GM12878 (cell line): ENCODE data around the gene SMIM13. TPM values are rescaled to one million over a fixed set of nuclear protein-coding genes. Genes with fewer than 3 reads are reported as not detected.
A peak's percentile ranks its signal among the peaks of the same experiment; 100 is the strongest.

ENCODE experiments used
- ATAC-seq: fragments of 200-7000 bp; cut with Tn5 transposase; 3 replicates; pipeline ENCODE4 v1.9.1; 2020; ENCODE audit warnings: mild to moderate bottlenecking, moderate library complexity
- BruUV-seq: library from RNA; stranded (reverse); fragments of 400-500 nt; replicated peaks from 2 replicates; lab custom pipeline; 2021; lab: Mats Ljungman, UMichigan
- CTCF ChIA-PET: fragments of 300-600 bp; sonication (Branson Sonifier 250); formaldehyde crosslinking; extraction: SDS; loops from one replicate; lab custom pipeline; 2021; ENCODE audit warnings: inconsistent platforms; lab: Yijun Ruan, JAX
- POLR2A ChIA-PET: fragments of 350-600 bp; formaldehyde crosslinking; extraction: SDS; loops from one replicate; lab custom pipeline; 2021; ENCODE audit warnings: inconsistent platforms; lab: Charles Lee
- RAD21 ChIA-PET: fragments of 300-600 bp; sonication (Branson Sonifier 250); formaldehyde crosslinking; loops from one replicate; lab custom pipeline; 2023; ENCODE audit warnings: antibody characterized with exemption; ENCODE audit not compliant: unreplicated experiment; lab: Charles Lee
- SMC1A ChIA-PET: fragments of 300-600 bp; sonication (Branson Sonifier 250); formaldehyde crosslinking; loops from one replicate; lab custom pipeline; 2023; ENCODE audit not compliant: unreplicated experiment, uncharacterized antibody; lab: Charles Lee
- DNase-seq: peaks from one replicate; pipeline ENCODE4 v3.0.0-alpha.2; 2011; ENCODE audit warnings: low read depth, low spot score
- FAIRE-seq: peaks from 3 replicates; lab custom pipeline; 2011; peaks lifted over from hg19 to GRCh38; lab: Jason Lieb, UNC
- H2AFZ ChIP-seq: 2 replicates; pipeline ENCODE4 v1.6.0; 2011; ENCODE audit warnings: low read depth, low read length, control low read depth; ENCODE audit not compliant: control insufficient read depth
- H3K27ac ChIP-seq: 2 replicates; pipeline ENCODE4 v1.5.1; 2011; ENCODE audit warnings: control low read depth; ENCODE audit not compliant: control insufficient read depth, insufficient read depth
- H3K27me3 ChIP-seq, 2 experiments: replicated peaks in 1 of 2; 2 replicates each; pipeline versions ENCODE4 v1.6.0 to v1.6.1; 2011; ENCODE audit warnings: low read length in 1 of 2; ENCODE audit not compliant: control insufficient read depth in 2 of 2, insufficient read depth in 2 of 2
- H3K36me3 ChIP-seq, 2 experiments: 2 replicates each; pipeline ENCODE4 v1.5.1; 2011; ENCODE audit warnings: low read length in 1 of 2; ENCODE audit not compliant: control insufficient read depth in 2 of 2, insufficient read depth in 2 of 2
- H3K4me1 ChIP-seq: 2 replicates; pipeline ENCODE4 v1.6.1; 2011; ENCODE audit warnings: mild to moderate bottlenecking, low read length, moderate library complexity, mixed read lengths; ENCODE audit not compliant: control insufficient read depth, insufficient read depth
- H3K4me2 ChIP-seq: 2 replicates; pipeline ENCODE4 v1.6.0; 2011; ENCODE audit warnings: control low read depth; ENCODE audit not compliant: control insufficient read depth, insufficient read depth
- H3K4me3 ChIP-seq: fragments of 200-600 bp; sonication (generic); 2 replicates; pipeline ENCODE4 v1.5.1; 2016
- H3K79me2 ChIP-seq: 2 replicates; pipeline ENCODE4 v1.6.0; 2011; ENCODE audit warnings: low read length; ENCODE audit not compliant: control insufficient read depth, insufficient read depth
- H3K9ac ChIP-seq: 2 replicates; pipeline ENCODE4 v1.8.0; 2011; ENCODE audit warnings: low read length, control low read depth, mixed read lengths; ENCODE audit not compliant: control insufficient read depth, insufficient read depth
- H3K9me3 ChIP-seq: replicated peaks from 3 replicates; pipeline ENCODE4 v1.5.1; 2011; ENCODE audit warnings: mild to moderate bottlenecking, low read length; ENCODE audit not compliant: control insufficient read depth, insufficient read depth
- H4K20me1 ChIP-seq: 2 replicates; pipeline ENCODE4 v1.6.0; 2011; ENCODE audit not compliant: control insufficient read depth, insufficient read depth
- BRCA1 ChIP-seq: IDR thresholded peaks from 2 replicates; pipeline ENCODE4 v1.6.1; 2011; ENCODE audit warnings: low read depth, low read length, improper control_type of control experiment
- CBX5 ChIP-seq: sonication (generic); IDR thresholded peaks from 2 replicates; pipeline ENCODE4 v1.6.1; 2016; ENCODE audit warnings: low read depth, moderate library complexity, mild to moderate bottlenecking, inconsistent platforms
- EED ChIP-seq: sonication (generic); IDR thresholded peaks from 2 replicates; pipeline ENCODE4 v1.6.1; 2016; ENCODE audit warnings: antibody characterized with exemption, low read depth
- JUND ChIP-seq: IDR thresholded peaks from 2 replicates; pipeline ENCODE4 v1.6.1; 2012; ENCODE audit warnings: low read depth, mild to moderate bottlenecking, low read length, improper control_type of control experiment, moderate library complexity
- MTA2 ChIP-seq: fragments of 450-650 bp; IDR thresholded peaks from 2 replicates; pipeline ENCODE4 v1.6.1; 2016; ENCODE audit warnings: low read depth, mild to moderate bottlenecking, moderate library complexity
- SMC3 ChIP-seq: IDR thresholded peaks from 2 replicates; pipeline ENCODE4 v1.6.1; 2011; ENCODE audit warnings: low read length, improper control_type of control experiment, borderline replicate concordance
- WGBS: methylation state at CpG from one replicate; pipeline ENCODE4 v1.1.6; 2016; ENCODE audit warnings: low lambda C conversion rate; ENCODE audit not compliant: insufficient replicate concordance, insufficient coverage; ENCODE audit errors: missing lambda C conversion rate; 5-methylcytosine and 5-hydroxymethylcytosine counted together
- in situ Hi-C: fragments of 300-500 bp; cut with MboI; formaldehyde crosslinking; loops from 9 replicates; pipeline ENCODE4 v1.14.3; 2018; ENCODE audit warnings: mixed read lengths
- intact Hi-C: fragments of 100-400 bp; cut with micrococcal nuclease; formaldehyde crosslinking; loops from one replicate; pipeline ENCODE4 v1.14.2; 2022; ENCODE audit not compliant: unreplicated experiment
- polyA plus RNA-seq, 11 experiments: library from polyadenylated mRNA; depleted of rRNA in 4 of 11; unstranded in 6 of 11; stranded (reverse) in 5 of 11; fragments of >200 nt; fragmentation: Nextera tagmentation in 4 of 11; fragmentation: Illumina TruSeq in 1 of 11; extraction: Ambion mirVana in 4 of 11; extraction: Trizol in 1 of 11; gene quantifications; 1 replicate in 1 of 11; 2 replicates in 10 of 11; pipeline versions ENCODE4 v1.2.1 to v1.2.3, GENCODE V29; 2011 to 2016; ENCODE audit warnings: inconsistent platforms in 2 of 11, missing spikeins in 2 of 11, low read depth in 1 of 11
- total RNA-seq, 4 experiments: library from RNA; depleted of rRNA in 3 of 4; stranded (reverse); fragments of >200 nt in 3 of 4; fragmentation: Illumina TruSeq in 1 of 4; extraction: Trizol in 1 of 4; gene quantifications; 2 replicates each; pipeline versions ENCODE4 v1.2.1 to v1.2.3, GENCODE V29; 2013 to 2021

The SMIM13 gene
- total and polyA plus RNA-seq, 10 of the 15 experiments (the other 5 are each of a cell fraction or from before 2014, with no cell fraction given): 2.0 to 8.5 (median 4.7) TPM

DNA sequence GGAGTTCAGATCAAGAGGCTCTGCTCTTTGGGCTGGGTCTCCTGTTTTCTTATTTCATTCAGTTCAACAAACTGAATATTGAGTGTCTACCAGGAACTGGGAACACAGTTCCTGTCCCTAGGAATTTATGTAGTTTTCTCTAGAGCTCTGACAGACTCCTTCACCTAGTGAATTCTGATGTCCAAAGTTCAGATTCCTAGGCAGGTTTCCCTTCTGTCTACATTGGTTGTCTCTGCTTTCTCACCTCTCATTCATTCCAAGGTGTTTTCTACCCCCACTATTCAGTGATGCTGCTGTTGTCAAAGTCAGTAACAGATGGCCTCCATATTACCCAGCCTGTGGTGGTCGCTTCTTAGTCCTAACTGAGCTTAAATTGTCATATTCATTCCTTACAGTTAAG, 4.4 kb downstream of the SMIM13 start:
- DNase-seq (no peak), ATAC-seq (no peak), FAIRE-seq (no peak)
- Histone ChIP-seq H3K79me2 (peaks cover 73% of the 10 kb centered on the region), H3K27me3 (no peaks in the 10 kb centered on the region), H3K4me1 (no peaks in the 10 kb centered on the region; the same call in 1 of the 2 replicates), H3K4me2 (0 out of 2 replicates have a peak overlapping the region, but pooled peaks have one; percentile 13), H4K20me1 (no peaks in the 10 kb centered on the region), H3K9ac (no peak overlapping the region), H3K27ac (no peak overlapping the region), H3K36me3 (no peaks in the 10 kb centered on the region; a peak in 1 of 4 replicates), H3K4me3 (no peak overlapping the region), H2AFZ (no peak overlapping the region), H3K9me3 (peaks cover 2% of the 10 kb centered on the region)
- in situ Hi-C loops (no loop called here), intact Hi-C loops (loop anchor here (10.0 kb wide), 1 partner anchor 563 kb away; no protein-coding TSS in a partner anchor)
- RAD21 ChIA-PET: interaction anchor here (3.7 kb wide), 1 partner anchor 9 kb away, joined by 15 read pairs; no protein-coding TSS in a partner anchor
- CTCF ChIA-PET: interaction anchor here (0.6 to 1.5 kb wide), 3 partner anchors 36 to 399 kb away, joined by 3 read pairs; no protein-coding TSS in a partner anchor
- WGBS: 97% methylated on average over 1 of the region's 1 CpG
- POLR2A ChIA-PET: interaction anchor here (1.0 to 1.5 kb wide), 2 partner anchors 31 to 264 kb away, joined by 4 read pairs; no protein-coding TSS in a partner anchor
- SMC1A ChIA-PET: interaction anchor here (1.2 to 3.7 kb wide), 3 partner anchors 8 to 41 kb away, joined by 3 to 20 read pairs (median 6); partner anchors contain the start of gene ERVFRD-1
- no TSS peak for BruUV-seq
- TF ChIP-seq EED (no peak), SMC3 (no peak), MTA2 (no peak)

GRCh38 chr6:11101417-11101816, 7.8 kb downstream of the SMIM13 start:
- H3K36me3 ChIP-seq: no peaks in the 10 kb centered on the region; a peak in 1 of 4 replicates
- POLR2A ChIA-PET: interaction anchor here (0.6 to 1.1 kb wide), 2 partner anchors 12 to 916 kb away, joined by 3 to 4 read pairs; no protein-coding TSS in a partner anchor
- CTCF ChIA-PET: no interaction called here
- no peaks in the 10 kb centered on the region for H4K20me1 ChIP-seq
- H2AFZ ChIP-seq: no peak overlapping the region
- no TSS peak for BruUV-seq
- peaks cover 2% of the 10 kb centered on the region for H3K9me3 ChIP-seq
- no peak overlapping the region for H3K4me2 ChIP-seq
- SMC1A ChIA-PET: interaction anchor here (0.6 to 1.0 kb wide), 3 partner anchors 43 to 1070 kb away, joined by 3 to 4 read pairs (median 3); no protein-coding TSS in a partner anchor
- FAIRE-seq (peak; percentile 66), ATAC-seq (no peak), DNase-seq (no peak)
- H3K9ac ChIP-seq: no peak overlapping the region
- TF ChIP-seq CBX5: no peak
- no peak for TF ChIP-seq JUND
- TF ChIP-seq BRCA1: no peak
- intact Hi-C loops: no loop called here
- H3K79me2 ChIP-seq: peaks cover 71% of the 10 kb centered on the region
- in situ Hi-C loops: no loop called here
- 93% methylated on average over 5 of the region's 5 CpGs for WGBS
- H3K4me1 ChIP-seq: no peaks in the 10 kb centered on the region
- H3K27me3 ChIP-seq: no peaks in the 10 kb centered on the region
- no peak overlapping the region for H3K4me3 ChIP-seq
- RAD21 ChIA-PET: no interaction called here
- no peak overlapping the region for H3K27ac ChIP-seq
